Measurements from ENCODE around the gene IQGAP2. TPM values are rescaled to one million over a fixed set of nuclear protein-coding genes. Genes with fewer than 3 reads are reported as not detected.
A peak's percentile ranks its signal among the peaks of the same experiment; 100 is the strongest.

Gene IQGAP2
- total RNA-seq, 1 donor from 2014 or later: 14.2 TPM

- H3K27me3 Mint-ChIP-seq (ENCODE audit: low read depth): no peaks in the 10 kb centered on the region
- DNase-seq (ENCODE audit: low read depth, low spot score): no peak
- no peaks in the 10 kb centered on the region for H3K4me1 Mint-ChIP-seq
- TF ChIP-seq CTCF (conservative IDR thresholded peaks at IDR 0.05): no peak
- no peaks in the 10 kb centered on the region for H3K36me3 Mint-ChIP-seq (ENCODE audit: low read depth)
- H3K27ac Mint-ChIP-seq (ENCODE audit: unreplicated experiment): no peak overlapping the region
- H3K9me3 Mint-ChIP-seq: no peaks in the 10 kb centered on the region
- H3K4me3 Mint-ChIP-seq: no peak overlapping the region
Measured at GRCh38 chr5:76582230-76583162, 179.4 kb downstream of the IQGAP2 start.

GRCh38 chr5:76583163-76584047 lies 180.3 kb downstream of the IQGAP2 start:
- Mint-ChIP-seq H3K4me1 (no peaks in the 10 kb centered on the region), H3K4me3 (no peak overlapping the region), H3K27me3 (ENCODE audit: low read depth) (no peaks in the 10 kb centered on the region), H3K9me3 (no peaks in the 10 kb centered on the region), H3K27ac (ENCODE audit: unreplicated experiment) (no peak overlapping the region), H3K36me3 (ENCODE audit: low read depth) (no peaks in the 10 kb centered on the region)
- peak; percentile 70 for TF ChIP-seq CTCF (conservative IDR thresholded peaks at IDR 0.05)
- no peak for DNase-seq (ENCODE audit: low read depth, low spot score)

DNA sequence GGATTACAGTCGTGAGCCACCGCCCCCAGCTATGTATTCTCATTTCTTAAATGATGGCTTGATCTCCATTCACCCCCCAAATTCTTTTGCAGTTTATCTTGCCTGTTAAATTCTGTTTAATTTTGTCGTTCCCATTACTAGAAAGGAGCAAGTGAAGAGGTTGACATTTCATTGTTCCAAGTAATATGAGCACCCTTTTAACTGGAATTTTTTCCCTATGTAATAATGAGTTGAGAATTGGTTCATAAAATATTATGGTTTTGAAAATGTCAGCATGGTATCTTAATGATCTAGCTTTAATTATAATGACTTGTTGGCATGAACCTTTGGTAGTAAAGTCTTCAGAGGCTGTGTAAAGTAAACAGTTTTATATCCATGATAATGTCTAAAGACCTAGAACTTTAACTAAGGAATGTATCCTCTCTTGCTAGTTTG lies 182.7 kb downstream of the IQGAP2 start:
- Mint-ChIP-seq H3K36me3 (ENCODE audit: low read depth) (no peaks in the 10 kb centered on the region), H3K4me1 (no peaks in the 10 kb centered on the region), H3K9me3 (no peaks in the 10 kb centered on the region), H3K27me3 (ENCODE audit: low read depth) (no peaks in the 10 kb centered on the region), H3K4me3 (no peak overlapping the region), H3K27ac (ENCODE audit: unreplicated experiment) (no peak overlapping the region)
- TF ChIP-seq CTCF (conservative IDR thresholded peaks at IDR 0.05): no peak
- no peak for DNase-seq (ENCODE audit: low read depth, low spot score)

- H3K36me3 Mint-ChIP-seq (ENCODE audit: low read depth): no peaks in the 10 kb centered on the region
Measured at GRCh38 chr5:76586531-76586930, 183.4 kb downstream of the IQGAP2 start.

More at GRCh38 chr5:76586531-76586930, 183.4 kb downstream of the IQGAP2 start:
- Mint-ChIP-seq H3K27me3 (ENCODE audit: low read depth) (no peaks in the 10 kb centered on the region), H3K27ac (ENCODE audit: unreplicated experiment) (no peak overlapping the region), H3K4me3 (no peak overlapping the region), H3K9me3 (no peaks in the 10 kb centered on the region), H3K4me1 (no peaks in the 10 kb centered on the region)
- no peak for TF ChIP-seq CTCF (conservative IDR thresholded peaks at IDR 0.05)
- DNase-seq (ENCODE audit: low read depth, low spot score): no peak

Data from neural crest cell (in vitro differentiated cells).